ENCODE measurements around the gene LGALS9B. TPM values are rescaled to one million over a fixed set of nuclear protein-coding genes. Genes with fewer than 3 reads are reported as not detected.
"Not testable (repeated sequence)": the region's sequence is repeated elsewhere in the genome, so short reads cannot be mapped to it uniquely, and the experiment has no call there.

Gene LGALS9B
- not detected in 2 replicates for polyA plus RNA-seq (2012; rRNA removed)
- polyA plus RNA-seq (2012; cell fraction: cytosol; rRNA removed): not detected in 2 replicates
- not detected in 2 replicates for polyA plus RNA-seq (2012; cell fraction: nucleus; rRNA removed)

DNA sequence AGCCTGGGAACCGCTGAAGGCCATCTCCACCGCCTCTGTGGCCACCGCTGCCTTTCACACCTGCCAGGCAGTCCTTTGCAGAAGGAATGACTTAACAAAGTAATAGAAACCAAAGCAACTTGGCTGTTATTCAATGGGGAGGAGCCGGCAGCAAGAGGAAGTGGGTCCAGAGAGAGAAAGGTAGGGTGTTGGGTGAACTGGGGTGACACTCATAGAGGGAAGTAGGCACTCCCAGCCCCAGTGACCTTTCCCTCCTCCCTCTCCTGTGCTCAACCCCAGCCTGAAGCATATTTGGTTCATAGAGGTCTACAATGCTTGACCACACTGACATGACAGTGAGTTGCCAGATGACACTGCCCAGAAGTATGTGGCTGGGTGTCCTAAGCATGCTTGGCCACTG lies at the start of gene LGALS9B:
LGALS9B (minus strand) TSS at position 93 of the 400 bp plus-strand sequence; CDS start at position 24, 69 bp downstream.
- H3K27me3 ChIP-seq (ENCODE audit: insufficient read depth); CTCF ChIA-PET; H4K20me1 ChIP-seq (ENCODE audit: insufficient read depth); H3K4me1 ChIP-seq (ENCODE audit: control insufficient read depth in 1 of 2, insufficient read depth in 2 of 2, low read depth in 1 of 2, low read length in 1 of 2); H2AFZ ChIP-seq (ENCODE audit: low read depth); H3K9me3 ChIP-seq; H3K4me2 ChIP-seq; POLR2A ChIA-PET; H3K9me2 ChIP-seq; H3K36me3 ChIP-seq (replicated peaks in 1 of 2; ENCODE audit: control insufficient read depth in 1 of 2, insufficient read depth in 2 of 2, low read length in 1 of 2); H3F3A ChIP-seq (replicated peaks; ENCODE audit: insufficient read depth); H3K9ac ChIP-seq; H3K27ac ChIP-seq (ENCODE audit: low read depth in 2 of 2, low read length in 1 of 2); H3K4me3 ChIP-seq (ENCODE audit: low read depth in 2 of 2, low read length in 1 of 2); DNase-seq; H3K79me2 ChIP-seq (ENCODE audit: insufficient read depth): not testable (repeated sequence)
- WGBS (ENCODE audit: low lambda C conversion rate): no CpG with 5 or more reads among the region's 4 CpGs

DNA sequence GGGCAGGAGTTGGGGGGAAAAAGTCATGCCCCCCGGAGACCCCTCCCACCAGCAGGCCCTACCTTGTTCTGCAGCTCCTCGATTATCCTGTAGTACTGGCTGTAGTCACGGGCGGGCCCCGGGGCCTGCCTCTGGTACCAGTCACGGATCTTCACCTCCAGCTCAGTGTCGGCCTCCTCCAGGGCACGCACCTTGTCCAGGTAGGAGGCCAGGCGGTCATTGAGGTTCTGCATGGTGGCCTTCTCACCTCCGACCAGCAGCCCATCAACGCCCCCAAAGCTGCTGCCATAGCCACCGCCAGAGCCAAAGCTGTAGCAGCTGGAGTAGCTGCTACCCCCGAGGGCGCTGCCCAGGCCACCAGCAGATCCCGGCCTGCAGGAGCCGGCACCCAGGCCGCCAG lies 49.6 kb upstream of the LGALS9B start:
- POLR2A ChIA-PET; H3K4me1 ChIP-seq (ENCODE audit: control insufficient read depth in 1 of 2, insufficient read depth in 2 of 2, low read depth in 1 of 2, low read length in 1 of 2); CTCF ChIA-PET; H3K79me2 ChIP-seq (ENCODE audit: insufficient read depth); H3K27me3 ChIP-seq (ENCODE audit: insufficient read depth); H3K9me3 ChIP-seq; H3K4me2 ChIP-seq; H3K27ac ChIP-seq (ENCODE audit: low read depth in 2 of 2, low read length in 1 of 2); H3F3A ChIP-seq (replicated peaks; ENCODE audit: insufficient read depth); H3K9ac ChIP-seq; H3K36me3 ChIP-seq (replicated peaks in 1 of 2; ENCODE audit: control insufficient read depth in 1 of 2, insufficient read depth in 2 of 2, low read length in 1 of 2); H2AFZ ChIP-seq (ENCODE audit: low read depth); H4K20me1 ChIP-seq (ENCODE audit: insufficient read depth); H3K4me3 ChIP-seq (ENCODE audit: low read depth in 2 of 2, low read length in 1 of 2); DNase-seq; H3K9me2 ChIP-seq: not testable (repeated sequence)
- 70% methylated on average over 8 of the region's 17 CpGs for WGBS (ENCODE audit: low lambda C conversion rate)

DNA sequence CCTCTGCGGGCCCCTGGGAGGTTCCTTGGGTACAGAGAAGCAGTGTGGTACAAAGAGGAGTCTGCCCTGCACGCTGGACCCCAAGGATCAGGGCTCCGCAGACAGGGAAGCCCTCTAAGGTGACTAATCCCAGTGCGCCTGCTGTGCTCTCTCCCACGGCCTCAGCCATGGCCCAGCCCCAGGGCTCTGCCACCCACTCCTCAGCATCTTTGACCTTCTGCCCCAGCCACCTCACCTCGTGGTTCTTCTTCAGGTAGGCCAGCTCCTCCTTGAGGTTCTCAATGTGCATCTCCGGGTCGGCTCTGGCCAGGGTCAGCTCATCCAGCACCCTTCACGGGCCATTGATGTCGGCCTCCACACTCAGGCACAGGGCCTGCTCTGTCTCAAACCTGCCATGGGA lies 47.8 kb upstream of the LGALS9B start:
- H4K20me1 ChIP-seq (ENCODE audit: insufficient read depth); H3K36me3 ChIP-seq (replicated peaks in 1 of 2; ENCODE audit: control insufficient read depth in 1 of 2, insufficient read depth in 2 of 2, low read length in 1 of 2); H3K27me3 ChIP-seq (ENCODE audit: insufficient read depth); H3K4me2 ChIP-seq; H3K79me2 ChIP-seq (ENCODE audit: insufficient read depth); H3K9me2 ChIP-seq; DNase-seq; H3K4me1 ChIP-seq (ENCODE audit: control insufficient read depth in 1 of 2, insufficient read depth in 2 of 2, low read depth in 1 of 2, low read length in 1 of 2); H3K9me3 ChIP-seq; POLR2A ChIA-PET; CTCF ChIA-PET; H2AFZ ChIP-seq (ENCODE audit: low read depth); H3K27ac ChIP-seq (ENCODE audit: low read depth in 2 of 2, low read length in 1 of 2); H3K4me3 ChIP-seq (ENCODE audit: low read depth in 2 of 2, low read length in 1 of 2); H3K9ac ChIP-seq; H3F3A ChIP-seq (replicated peaks; ENCODE audit: insufficient read depth): not testable (repeated sequence)
- 57% methylated on average over 9 of the region's 10 CpGs for WGBS (ENCODE audit: low lambda C conversion rate)

DNA sequence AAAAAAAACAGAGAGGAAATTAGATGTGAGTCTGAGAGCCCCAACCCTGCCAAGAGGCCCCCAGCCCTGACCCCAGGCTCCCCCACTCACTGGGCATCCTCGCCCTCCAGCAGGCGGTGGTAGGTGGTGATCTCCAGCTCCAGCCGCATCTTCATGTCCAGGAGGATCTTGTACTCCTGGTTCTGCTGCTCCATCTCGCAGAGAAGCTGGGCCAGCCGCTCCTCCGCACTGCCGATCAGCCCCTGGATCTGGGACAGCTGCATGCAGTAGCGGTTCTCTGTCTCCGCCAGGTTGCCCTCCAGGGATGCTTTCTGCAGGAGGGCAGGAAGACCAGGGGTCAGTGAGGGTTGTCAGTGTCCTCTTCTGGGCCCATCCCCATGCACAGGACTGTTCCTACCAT lies 46.2 kb upstream of the LGALS9B start:
- H2AFZ ChIP-seq (ENCODE audit: low read depth); H3K4me3 ChIP-seq (ENCODE audit: low read depth in 2 of 2, low read length in 1 of 2); H3K9ac ChIP-seq; CTCF ChIA-PET; H4K20me1 ChIP-seq (ENCODE audit: insufficient read depth); POLR2A ChIA-PET; H3K4me2 ChIP-seq; H3K27ac ChIP-seq (ENCODE audit: low read depth in 2 of 2, low read length in 1 of 2); H3K9me2 ChIP-seq; H3K4me1 ChIP-seq (ENCODE audit: control insufficient read depth in 1 of 2, insufficient read depth in 2 of 2, low read depth in 1 of 2, low read length in 1 of 2); H3F3A ChIP-seq (replicated peaks; ENCODE audit: insufficient read depth); DNase-seq; H3K9me3 ChIP-seq; H3K79me2 ChIP-seq (ENCODE audit: insufficient read depth); H3K36me3 ChIP-seq (replicated peaks in 1 of 2; ENCODE audit: control insufficient read depth in 1 of 2, insufficient read depth in 2 of 2, low read length in 1 of 2); H3K27me3 ChIP-seq (ENCODE audit: insufficient read depth): not testable (repeated sequence)
- no CpG with 5 or more reads among the region's 9 CpGs for WGBS (ENCODE audit: low lambda C conversion rate)

DNA sequence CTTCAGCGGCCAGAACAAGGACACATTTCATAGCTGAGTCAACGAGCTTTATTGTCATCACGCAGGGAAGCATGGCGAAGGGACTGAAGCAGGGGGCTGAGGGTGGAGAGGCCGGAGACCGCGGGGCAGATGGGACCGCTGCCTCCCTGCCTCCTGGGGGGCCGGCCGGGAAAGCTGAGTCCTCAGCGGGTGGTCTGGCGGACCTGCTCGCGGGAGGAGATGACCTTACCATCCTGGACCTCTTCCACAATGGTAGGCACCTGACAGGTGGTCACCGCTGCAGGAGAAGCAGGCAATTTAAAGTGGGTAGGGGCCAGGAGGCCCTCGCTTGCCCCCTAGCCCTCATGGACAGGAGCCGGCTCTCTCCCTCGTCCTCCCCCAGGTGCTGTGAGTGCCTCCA lies 45.0 kb upstream of the LGALS9B start:
- no CpG with 5 or more reads among the region's 18 CpGs for WGBS (ENCODE audit: low lambda C conversion rate)
- H4K20me1 ChIP-seq (ENCODE audit: insufficient read depth); DNase-seq; H2AFZ ChIP-seq (ENCODE audit: low read depth); POLR2A ChIA-PET; H3F3A ChIP-seq (replicated peaks; ENCODE audit: insufficient read depth); H3K9ac ChIP-seq; H3K9me2 ChIP-seq; H3K4me3 ChIP-seq (ENCODE audit: low read depth in 2 of 2, low read length in 1 of 2); H3K9me3 ChIP-seq; CTCF ChIA-PET; H3K79me2 ChIP-seq (ENCODE audit: insufficient read depth); H3K27me3 ChIP-seq (ENCODE audit: insufficient read depth); H3K4me1 ChIP-seq (ENCODE audit: control insufficient read depth in 1 of 2, insufficient read depth in 2 of 2, low read depth in 1 of 2, low read length in 1 of 2); H3K36me3 ChIP-seq (replicated peaks in 1 of 2; ENCODE audit: control insufficient read depth in 1 of 2, insufficient read depth in 2 of 2, low read length in 1 of 2); H3K27ac ChIP-seq (ENCODE audit: low read depth in 2 of 2, low read length in 1 of 2); H3K4me2 ChIP-seq: not testable (repeated sequence)

DNA sequence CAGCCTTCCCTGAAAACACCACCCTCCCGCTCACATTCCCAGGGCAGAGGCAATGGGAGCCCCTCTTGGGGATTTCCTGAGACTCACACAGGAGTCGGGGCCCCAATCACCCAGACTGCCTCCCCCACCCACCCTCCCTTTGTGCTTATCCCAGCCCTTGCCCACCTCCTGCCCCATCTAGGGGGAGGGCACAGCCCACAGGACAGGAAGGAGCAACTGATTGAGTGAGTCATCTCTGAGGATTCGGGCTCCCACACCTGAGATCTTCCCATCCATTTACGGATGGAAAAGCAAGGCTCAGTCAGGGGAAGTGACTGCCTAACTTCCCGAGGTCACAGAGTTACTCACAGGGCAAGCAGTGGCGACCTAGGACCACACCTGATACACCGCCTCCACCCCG lies 44.4 kb upstream of the LGALS9B start:
- H3F3A ChIP-seq (replicated peaks; ENCODE audit: insufficient read depth); H3K79me2 ChIP-seq (ENCODE audit: insufficient read depth); H3K9me3 ChIP-seq; H3K9ac ChIP-seq; H4K20me1 ChIP-seq (ENCODE audit: insufficient read depth); H3K4me2 ChIP-seq; DNase-seq; H3K4me1 ChIP-seq (ENCODE audit: control insufficient read depth in 1 of 2, insufficient read depth in 2 of 2, low read depth in 1 of 2, low read length in 1 of 2); H3K27ac ChIP-seq (ENCODE audit: low read depth in 2 of 2, low read length in 1 of 2); H3K4me3 ChIP-seq (ENCODE audit: low read depth in 2 of 2, low read length in 1 of 2); H3K27me3 ChIP-seq (ENCODE audit: insufficient read depth); H3K36me3 ChIP-seq (replicated peaks in 1 of 2; ENCODE audit: control insufficient read depth in 1 of 2, insufficient read depth in 2 of 2, low read length in 1 of 2); POLR2A ChIA-PET; H3K9me2 ChIP-seq; CTCF ChIA-PET; H2AFZ ChIP-seq (ENCODE audit: low read depth): not testable (repeated sequence)
- WGBS (ENCODE audit: low lambda C conversion rate): no CpG with 5 or more reads among the region's 8 CpGs

DNA sequence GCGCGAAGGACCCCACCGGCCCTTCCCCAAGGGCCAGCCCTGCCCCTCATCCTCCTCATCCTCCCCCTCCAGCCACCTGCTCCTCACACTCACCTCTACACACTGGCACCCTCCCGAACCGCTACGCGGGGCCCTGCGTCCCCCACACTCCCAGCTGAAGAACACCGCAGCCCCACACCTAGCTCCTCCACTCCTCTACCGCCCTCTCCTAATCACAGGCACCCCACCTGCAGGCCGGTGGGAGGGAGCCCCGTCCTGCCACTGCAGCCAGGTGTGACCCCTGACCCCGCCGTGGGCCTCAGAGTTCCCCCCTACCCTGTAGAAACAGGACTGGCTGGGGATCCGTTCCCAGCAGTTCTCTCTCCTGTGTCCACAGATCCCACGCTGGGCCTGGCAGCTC lies 38.0 kb upstream of the LGALS9B start:
- H3K27ac ChIP-seq (ENCODE audit: low read depth in 2 of 2, low read length in 1 of 2); H3K4me3 ChIP-seq (ENCODE audit: low read depth in 2 of 2, low read length in 1 of 2); H3K79me2 ChIP-seq (ENCODE audit: insufficient read depth); H3K9me3 ChIP-seq; DNase-seq; H2AFZ ChIP-seq (ENCODE audit: low read depth); H3K27me3 ChIP-seq (ENCODE audit: insufficient read depth); H4K20me1 ChIP-seq (ENCODE audit: insufficient read depth); CTCF ChIA-PET; H3K9ac ChIP-seq; POLR2A ChIA-PET; H3K36me3 ChIP-seq (replicated peaks in 1 of 2; ENCODE audit: control insufficient read depth in 1 of 2, insufficient read depth in 2 of 2, low read length in 1 of 2); H3K4me2 ChIP-seq; H3K9me2 ChIP-seq; H3K4me1 ChIP-seq (ENCODE audit: control insufficient read depth in 1 of 2, insufficient read depth in 2 of 2, low read depth in 1 of 2, low read length in 1 of 2); H3F3A ChIP-seq (replicated peaks; ENCODE audit: insufficient read depth): not testable (repeated sequence)
- 71% methylated on average over 9 of the region's 16 CpGs for WGBS (ENCODE audit: low lambda C conversion rate)
